M059J (cell line): Measurements from ENCODE around the gene C3orf52. TPM values are rescaled to one million over a fixed set of nuclear protein-coding genes. Genes with fewer than 3 reads are reported as not detected.
A peak's percentile ranks its signal among the peaks of the same experiment; 100 is the strongest.
"Not testable (repeated sequence)": the region's sequence is repeated elsewhere in the genome, so short reads cannot be mapped to it uniquely, and the experiment has no call there.

Experiments used
- DNase-seq: peaks from one replicate; pipeline ENCODE4 v3.0.0-alpha.2; 2012; ENCODE audit warnings: low read depth
- total RNA-seq: library from RNA; depleted of rRNA; stranded (reverse); fragments of >200 nt; shearing (Covaris generic); gene quantifications from 2 replicates; pipeline ENCODE4 v1.2.3, GENCODE V29; 2014; rRNA removed

The C3orf52 gene, protein sequence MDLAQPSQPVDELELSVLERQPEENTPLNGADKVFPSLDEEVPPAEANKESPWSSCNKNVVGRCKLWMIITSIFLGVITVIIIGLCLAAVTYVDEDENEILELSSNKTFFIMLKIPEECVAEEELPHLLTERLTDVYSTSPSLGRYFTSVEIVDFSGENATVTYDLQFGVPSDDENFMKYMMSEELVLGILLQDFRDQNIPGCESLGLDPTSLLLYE
- 10.9 and 12.6 TPM in 2 replicates for total RNA-seq

GRCh38 chr3:112086076-112086854 lies at the start of gene C3orf52:
C3orf52 (plus strand) TSS chr3:112086389; CDS start chr3:112086408, 19 bp downstream.
- DNase-seq: peak; percentile 88

- not testable (repeated sequence) for DNase-seq
Measured at GRCh38 chr3:112037194-112037593, 49.0 kb upstream of the C3orf52 start.

GRCh38 chr3:112038863-112039262 lies 47.3 kb upstream of the C3orf52 start:
- peak; percentile 38 for DNase-seq

DNA sequence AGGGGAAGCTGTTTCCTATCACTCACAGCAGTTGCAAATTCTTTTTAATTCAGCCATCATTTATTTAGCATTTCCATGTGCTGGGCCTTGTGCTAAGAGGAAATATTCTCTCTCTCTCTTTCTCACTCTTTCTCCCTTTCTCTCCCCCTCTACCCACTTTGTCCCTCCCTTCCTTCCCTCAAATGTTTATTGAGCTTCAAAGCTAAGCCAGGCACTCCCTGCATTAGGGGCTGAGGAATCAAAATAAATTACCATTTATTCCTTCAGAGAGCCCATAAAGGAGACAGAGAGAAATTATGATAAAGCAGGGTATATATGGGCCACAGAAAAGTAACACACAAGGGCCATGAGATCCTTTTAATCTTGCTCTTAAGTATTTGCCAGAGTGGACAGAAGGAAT lies 44.9 kb upstream of the C3orf52 start:
- DNase-seq: no peak

DNA sequence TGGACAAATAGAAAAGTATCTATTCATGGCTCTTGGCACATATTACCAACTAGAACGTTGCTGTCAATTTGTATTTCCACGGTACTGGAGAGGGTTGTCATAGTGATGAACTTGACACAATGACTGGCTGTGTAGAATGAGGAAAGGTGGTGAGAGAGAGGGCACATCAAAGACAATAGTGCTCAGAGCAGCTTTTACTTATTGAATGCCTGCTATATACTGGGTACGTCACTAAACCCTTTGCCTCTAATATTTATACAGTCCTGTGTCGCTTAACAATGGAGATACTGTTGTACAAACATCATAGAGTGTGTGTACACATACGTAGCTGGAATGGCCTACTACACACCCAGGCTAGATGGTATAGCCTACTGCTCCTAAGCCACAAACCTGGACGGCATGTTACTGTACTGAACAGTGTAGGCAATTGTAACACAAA lies 43.3 kb upstream of the C3orf52 start:
- no peak for DNase-seq

DNA sequence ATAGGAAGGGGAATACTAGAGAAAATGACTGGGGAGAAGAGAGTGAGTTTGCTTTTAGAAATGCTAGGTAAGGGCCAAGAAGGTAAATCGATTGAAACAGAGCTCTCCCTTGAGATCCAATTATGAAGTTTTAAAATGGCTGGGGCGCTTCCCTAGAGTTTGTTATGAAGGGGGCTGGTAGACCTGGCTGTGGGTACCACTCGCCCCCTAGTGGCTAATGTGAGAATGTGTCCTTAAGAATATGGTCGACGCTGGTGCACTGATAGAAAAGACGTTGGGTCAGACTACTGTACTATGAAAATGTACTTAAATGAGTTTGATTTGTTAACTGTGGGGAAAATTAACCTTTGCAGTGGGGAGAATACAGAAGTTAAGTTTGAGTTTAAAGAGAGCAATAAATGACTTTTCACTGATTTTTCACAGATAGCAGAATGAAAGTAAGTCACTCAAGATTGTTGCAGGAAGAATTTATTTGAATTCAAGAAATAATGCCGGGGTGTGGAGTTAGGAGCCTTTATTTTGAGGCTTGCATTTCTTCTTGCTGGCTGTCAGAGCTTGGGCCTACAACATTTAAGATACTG lies 42.5 kb upstream of the C3orf52 start:
- DNase-seq: peak; percentile 81

DNA sequence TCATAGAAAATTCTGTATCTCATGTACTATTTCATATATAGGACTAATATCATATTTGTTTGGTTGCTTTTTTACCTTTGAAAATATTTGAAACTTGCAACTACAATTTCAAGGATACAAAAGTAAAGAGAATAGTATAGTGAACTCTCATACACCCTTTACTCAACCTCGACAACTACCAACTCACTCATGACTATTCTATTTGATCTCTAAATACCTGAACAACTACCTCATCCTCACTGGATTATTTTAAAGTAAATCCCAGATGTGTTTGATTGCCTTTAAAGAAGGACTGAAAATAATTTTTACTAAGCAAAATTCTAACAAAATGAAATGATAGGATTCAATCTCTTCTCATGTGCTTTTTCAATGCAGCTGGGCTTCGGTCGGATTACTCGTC lies 39.6 kb upstream of the C3orf52 start:
- DNase-seq: peak; percentile 24

GRCh38 chr3:112047264-112047663 lies 38.9 kb upstream of the C3orf52 start:
- no peak for DNase-seq

- no peak for DNase-seq
Measured at GRCh38 chr3:112048911-112049310, 37.3 kb upstream of the C3orf52 start.

DNA sequence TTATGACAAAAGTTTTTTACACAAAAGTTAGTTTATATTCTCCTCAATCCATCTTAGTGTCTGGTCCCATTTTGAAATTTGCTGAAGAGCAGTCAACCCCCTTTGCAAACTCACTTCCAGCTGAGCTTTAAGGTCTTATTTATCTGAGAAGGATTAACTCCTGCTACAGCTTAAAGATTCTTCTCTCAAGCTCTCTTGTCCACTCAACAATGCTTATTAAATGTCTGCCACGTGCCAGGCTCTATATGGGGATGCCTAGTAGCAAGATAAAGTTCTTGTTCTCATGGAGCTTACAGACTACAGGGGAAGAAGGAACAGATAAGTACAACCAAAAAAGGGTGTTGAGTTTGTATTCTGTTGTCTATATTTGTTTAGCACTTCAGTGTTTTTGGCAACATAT lies 33.0 kb upstream of the C3orf52 start:
- DNase-seq: no peak

- peak; percentile 67 for DNase-seq
Measured at GRCh38 chr3:112056451-112056929, 29.7 kb upstream of the C3orf52 start.

GRCh38 chr3:112059497-112059896 lies 26.7 kb upstream of the C3orf52 start:
- DNase-seq: no peak

DNA sequence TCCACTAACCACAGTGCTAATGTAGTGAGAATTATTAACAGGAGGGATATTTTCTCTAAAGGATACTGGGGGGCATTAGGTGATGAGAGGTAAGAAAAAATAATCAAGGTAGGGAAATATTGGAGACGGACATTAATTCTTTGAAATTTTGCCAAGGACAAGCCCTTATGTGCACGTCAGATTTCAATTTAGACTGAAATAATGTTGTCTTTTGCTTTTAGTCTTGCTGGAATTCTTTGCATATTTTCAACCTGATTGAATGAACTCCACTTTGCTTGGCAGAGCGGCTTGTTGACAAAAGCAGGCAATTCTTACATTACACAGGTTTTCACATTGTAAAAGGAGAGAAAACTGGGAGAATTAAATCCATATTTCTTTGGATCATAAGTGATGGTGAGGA lies 25.0 kb upstream of the C3orf52 start:
- DNase-seq: peak; percentile 43

DNA sequence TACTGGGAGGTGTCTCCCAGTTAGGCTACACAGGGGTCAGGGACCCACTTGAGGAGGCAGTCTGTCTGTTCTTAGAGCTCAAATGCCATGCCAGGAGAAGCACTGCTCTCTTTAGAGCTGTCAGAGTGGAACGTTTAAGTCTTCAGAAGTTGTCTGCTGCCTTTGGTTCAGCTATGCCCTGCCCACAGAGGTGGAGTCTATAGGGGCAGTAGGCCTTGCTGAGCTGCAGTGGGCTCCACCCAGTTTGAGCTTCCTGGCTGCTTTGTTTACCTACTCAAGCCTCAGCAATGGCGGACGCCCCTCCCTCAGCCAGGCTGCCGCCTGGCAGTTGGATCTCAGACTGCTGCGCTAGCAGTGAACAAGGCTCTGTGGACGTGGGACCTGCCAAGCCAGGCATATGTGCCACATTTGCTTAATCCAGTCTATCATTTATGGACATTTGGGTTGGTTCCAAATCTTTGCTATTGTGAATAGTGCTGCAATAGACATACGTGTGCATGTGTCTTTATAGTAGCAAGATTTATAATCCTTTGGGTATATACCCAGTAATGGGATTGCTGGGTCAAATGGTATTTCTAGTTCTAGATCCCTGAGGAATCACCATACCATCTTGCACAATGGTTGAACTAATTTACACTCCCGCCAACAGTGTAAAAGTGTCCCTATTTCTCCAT lies 13.7 kb upstream of the C3orf52 start:
- DNase-seq: not testable (repeated sequence)

DNA sequence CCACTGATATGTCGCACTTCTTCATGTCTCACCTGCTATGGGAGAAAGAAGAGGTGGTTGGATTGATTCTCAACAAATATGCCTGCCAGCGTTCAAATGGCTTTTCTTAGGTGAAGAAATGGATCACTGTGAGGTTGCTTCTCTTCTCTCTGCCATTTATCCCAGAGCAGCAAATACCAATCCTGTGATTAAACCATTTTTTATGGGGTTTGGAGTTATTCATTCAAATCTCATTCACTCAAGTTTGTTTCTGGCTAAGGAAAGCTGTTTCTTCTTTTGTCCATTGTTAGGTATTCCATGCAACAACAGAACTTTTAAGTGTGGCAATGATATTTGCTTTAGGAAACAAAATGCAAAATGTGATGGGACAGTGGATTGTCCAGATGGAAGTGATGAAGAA lies 12.2 kb upstream of the C3orf52 start:
- DNase-seq: peak; percentile 68

- DNase-seq: peak; percentile 96
Measured at GRCh38 chr3:112074616-112075497, 11.3 kb upstream of the C3orf52 start.

GRCh38 chr3:112078125-112079083 lies 7.8 kb upstream of the C3orf52 start:
- DNase-seq: no peak

GRCh38 chr3:112083239-112083638 lies 3.0 kb upstream of the C3orf52 start:
- no peak for DNase-seq

- DNase-seq: peak; percentile 28
Measured at GRCh38 chr3:112084980-112085705, 1.0 kb upstream of the C3orf52 start.
